Cardiac muscle cell (in vitro differentiated cells and primary cell): Measurements from ENCODE around the gene HTRA1. TPM values are rescaled to one million over a fixed set of nuclear protein-coding genes. Genes with fewer than 3 reads are reported as not detected.

ENCODE experiments used
- DNase-seq, 2 donors: peaks; one replicate each; pipeline versions ENCODE4 v3.0.0 to v3.0.0-alpha.2; 2010 to 2017; ENCODE audit warnings: low read depth in 1 of 2, low spot score in 1 of 2
- H3K27ac ChIP-seq: fragments of 200-600 bp; sonication (generic); 2 replicates; pipeline ENCODE4 v1.5.1; 2016
- H3K27me3 ChIP-seq: fragments of 200-600 bp; sonication (generic); 2 replicates; pipeline ENCODE4 v1.6.0; 2016; ENCODE audit warnings: control low read depth
- H3K36me3 ChIP-seq: fragments of 200-600 bp; sonication (generic); 2 replicates; pipeline ENCODE4 v1.5.1; 2016; ENCODE audit warnings: control low read depth
- H3K4me1 ChIP-seq: fragments of 200-600 bp; sonication (generic); 2 replicates; pipeline ENCODE4 v1.8.1; 2017; ENCODE audit warnings: low read depth, mild to moderate bottlenecking, mixed run types
- H3K4me3 ChIP-seq: fragments of 200-600 bp; sonication (generic); 2 replicates; pipeline ENCODE4 v1.5.1; 2016; ENCODE audit warnings: mild to moderate bottlenecking
- H3K9me3 ChIP-seq: fragments of 200-600 bp; sonication (generic); 2 replicates; pipeline ENCODE4 v1.5.1; 2017; ENCODE audit warnings: low read depth, mild to moderate bottlenecking, control low read depth
- CTCF ChIP-seq: IDR thresholded peaks from 2 replicates; pipeline ENCODE4 v1.5.1; 2012; ENCODE audit warnings: low read depth, mild to moderate bottlenecking, low read length
- polyA plus RNA-seq: library from polyadenylated mRNA; unstranded; fragments of >200 nt; fragmentation: Nextera tagmentation; extraction: Ambion mirVana; gene quantifications from 2 replicates; pipeline ENCODE4 v1.2.1, GENCODE V29; 2016
- total RNA-seq: library from RNA; depleted of rRNA; stranded (reverse); fragments of >200 nt; gene quantifications from 2 replicates; pipeline ENCODE4 v1.2.3, GENCODE V29; 2016

The HTRA1 gene
- total and polyA plus RNA-seq, 2 experiments from 2014 or later = 154 to 226 TPM

DNA sequence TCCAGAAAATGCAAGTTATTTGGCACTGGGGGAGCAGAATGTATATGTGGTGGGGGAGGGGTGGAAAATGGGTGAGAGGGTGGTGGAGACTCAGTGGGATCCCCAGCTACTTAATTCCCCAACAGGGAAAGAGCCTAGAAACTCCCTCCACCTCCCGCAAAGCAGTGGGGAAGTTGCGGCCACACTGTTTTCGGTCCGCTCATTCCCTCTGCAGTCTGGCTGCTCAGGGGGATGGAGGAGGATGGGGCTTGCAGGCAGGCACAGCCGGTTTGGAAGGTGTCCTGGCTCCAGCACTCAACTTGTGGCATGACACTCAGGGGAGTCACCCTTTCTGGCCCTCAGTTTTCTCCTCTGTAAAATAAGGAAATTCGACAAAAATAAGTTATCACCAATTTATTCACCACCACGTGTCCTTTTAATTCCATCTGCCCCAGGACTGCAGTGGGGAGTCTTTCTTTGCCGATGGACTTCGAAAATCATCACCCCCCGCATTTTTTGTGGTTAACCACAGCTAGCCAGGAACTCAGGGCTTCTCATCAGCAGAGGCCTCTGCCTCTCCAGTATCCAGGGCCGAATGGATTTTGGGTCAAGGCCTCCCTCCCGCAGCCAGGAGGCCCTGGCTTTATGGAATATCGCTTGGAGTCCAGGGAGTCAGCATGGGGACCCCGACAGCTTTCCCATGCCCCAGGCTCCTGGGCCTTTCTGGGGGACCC lies 1.6 kb upstream of the HTRA1 start:
- no peaks in the 10 kb centered on the region for H3K36me3 ChIP-seq
- no peak for TF ChIP-seq CTCF
- DNase-seq = peak in 1 of 2 donors; percentile 88
- H3K4me1 ChIP-seq = peaks cover 5% of the 10 kb centered on the region
- H3K9me3 ChIP-seq = no peaks in the 10 kb centered on the region
- H3K4me3 ChIP-seq = no peak overlapping the region
- H3K27me3 ChIP-seq = no peaks in the 10 kb centered on the region
- no peak overlapping the region for H3K27ac ChIP-seq

DNA sequence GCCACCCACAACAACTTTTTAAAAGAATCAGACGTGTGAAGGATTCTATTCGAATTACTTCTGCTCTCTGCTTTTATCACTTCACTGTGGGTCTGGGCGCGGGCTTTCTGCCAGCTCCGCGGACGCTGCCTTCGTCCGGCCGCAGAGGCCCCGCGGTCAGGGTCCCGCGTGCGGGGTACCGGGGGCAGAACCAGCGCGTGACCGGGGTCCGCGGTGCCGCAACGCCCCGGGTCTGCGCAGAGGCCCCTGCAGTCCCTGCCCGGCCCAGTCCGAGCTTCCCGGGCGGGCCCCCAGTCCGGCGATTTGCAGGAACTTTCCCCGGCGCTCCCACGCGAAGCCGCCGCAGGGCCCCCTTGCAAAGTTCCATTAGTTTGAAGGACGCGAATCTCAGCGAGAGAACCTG lies 461 bp upstream of the HTRA1 start:
- H3K9me3 ChIP-seq = no peaks in the 10 kb centered on the region
- no peaks in the 10 kb centered on the region for H3K36me3 ChIP-seq
- H3K4me1 ChIP-seq = peaks cover 5% of the 10 kb centered on the region
- no peaks in the 10 kb centered on the region for H3K27me3 ChIP-seq
- H3K27ac ChIP-seq = no peak overlapping the region
- TF ChIP-seq CTCF = no peak
- peak overlapping the region; percentile 47 for H3K4me3 ChIP-seq
- DNase-seq = peak in 1 of 2 donors; percentile 44

- H3K4me1 ChIP-seq = peaks cover 7% of the 10 kb centered on the region
- H3K4me3 ChIP-seq = peak overlapping the region; percentile 47
- peak in 1 of 2 donors; percentile 58 for DNase-seq
- H3K36me3 ChIP-seq = no peaks in the 10 kb centered on the region
- no peaks in the 10 kb centered on the region for H3K27me3 ChIP-seq
- no peak overlapping the region for H3K27ac ChIP-seq
- no peaks in the 10 kb centered on the region for H3K9me3 ChIP-seq
- no peak for TF ChIP-seq CTCF
These were observed 578 bp downstream of the HTRA1 start for GRCh38 chr10:122461729-122462532.

- H3K4me1 ChIP-seq = peaks cover 9% of the 10 kb centered on the region
- no peaks in the 10 kb centered on the region for H3K9me3 ChIP-seq
- H3K27ac ChIP-seq = no peak overlapping the region
- H3K4me3 ChIP-seq = peak overlapping the region; percentile 47
- no peaks in the 10 kb centered on the region for H3K27me3 ChIP-seq
- H3K36me3 ChIP-seq = no peaks in the 10 kb centered on the region
- no peak for TF ChIP-seq CTCF
- DNase-seq = peak; percentile 35 to 52
These were observed 1.4 kb downstream of the HTRA1 start for GRCh38 chr10:122462533-122463465.
